Neuron (in vitro differentiated cells): Measurements from ENCODE around the gene MON1A.
"Not testable (repeated sequence)": the region's sequence is repeated elsewhere in the genome, so short reads cannot be mapped to it uniquely, and the experiment has no call there.

Experiments used
- H2AFZ ChIP-seq: one replicate; pipeline ENCODE4 v1.6.1; 2013; ENCODE audit warnings: low read depth, mild to moderate bottlenecking, inconsistent platforms, low read length, moderate library complexity
- H3K27me3 ChIP-seq: one replicate; pipeline ENCODE4 v1.6.1; 2013; ENCODE audit warnings: low read length; ENCODE audit not compliant: insufficient read depth
- H3K36me3 ChIP-seq: one replicate; pipeline ENCODE4 v1.6.1; 2013; ENCODE audit warnings: low read length; ENCODE audit not compliant: insufficient read depth
- H3K4me1 ChIP-seq: one replicate; pipeline ENCODE4 v1.6.1; 2013; ENCODE audit warnings: low read length; ENCODE audit not compliant: insufficient read depth
- H3K4me3 ChIP-seq: 2 replicates; pipeline ENCODE4 v1.5.1; 2013; ENCODE audit warnings: mild to moderate bottlenecking, low read length, moderate library complexity
- H3K9me3 ChIP-seq: one replicate; pipeline ENCODE4 v1.6.1; 2013; ENCODE audit warnings: low read length

MON1A gene

GRCh38 chr3:49911124-49911420 is 18.5 kb downstream of the MON1A start:
- Histone ChIP-seq H2AFZ (no peak overlapping the region), H3K4me3 (no peak overlapping the region), H3K36me3 (peaks cover 6% of the 10 kb centered on the region), H3K9me3 (no peaks in the 10 kb centered on the region), H3K4me1 (no peaks in the 10 kb centered on the region), H3K27me3 (no peaks in the 10 kb centered on the region)

DNA sequence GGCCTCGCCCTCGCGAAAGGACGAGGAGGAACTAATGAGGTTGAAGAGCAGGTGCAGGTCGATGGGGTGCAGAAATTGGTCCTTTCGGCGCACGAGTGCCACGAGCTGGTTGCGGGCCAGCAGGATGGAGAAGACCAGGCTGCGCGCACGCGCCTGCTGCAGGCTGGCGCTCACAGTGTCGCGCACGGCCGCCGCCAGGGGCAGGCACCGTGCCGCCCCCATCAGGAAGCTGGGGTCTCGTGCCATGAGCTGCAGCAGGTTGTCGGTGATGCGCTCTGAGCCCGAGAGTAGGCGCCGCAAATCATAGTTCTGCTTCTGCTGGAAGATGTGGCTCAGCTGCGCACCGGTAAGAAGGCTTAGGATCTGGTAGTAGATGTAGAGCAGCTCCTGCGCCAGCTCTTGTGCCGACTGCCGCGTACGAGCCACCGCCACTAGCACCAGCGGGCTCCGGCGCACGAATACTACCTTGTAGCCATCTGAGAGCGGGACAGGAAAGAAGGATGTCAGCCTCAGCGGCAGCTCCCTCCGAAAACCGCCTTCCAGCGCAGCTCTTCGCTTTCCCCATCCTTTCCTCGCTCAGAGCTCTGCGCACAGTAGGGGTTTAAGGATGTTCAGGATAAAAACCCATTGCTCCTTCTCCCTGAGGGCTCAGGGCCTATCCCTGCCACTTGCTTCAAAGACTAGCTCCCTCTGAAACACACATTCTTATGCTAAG is 19.0 kb downstream of the MON1A start:
- Histone ChIP-seq H3K36me3 (peaks cover 6% of the 10 kb centered on the region), H3K4me3 (no peak overlapping the region), H2AFZ (no peak overlapping the region), H3K27me3 (no peaks in the 10 kb centered on the region), H3K4me1 (no peaks in the 10 kb centered on the region), H3K9me3 (no peaks in the 10 kb centered on the region)

DNA sequence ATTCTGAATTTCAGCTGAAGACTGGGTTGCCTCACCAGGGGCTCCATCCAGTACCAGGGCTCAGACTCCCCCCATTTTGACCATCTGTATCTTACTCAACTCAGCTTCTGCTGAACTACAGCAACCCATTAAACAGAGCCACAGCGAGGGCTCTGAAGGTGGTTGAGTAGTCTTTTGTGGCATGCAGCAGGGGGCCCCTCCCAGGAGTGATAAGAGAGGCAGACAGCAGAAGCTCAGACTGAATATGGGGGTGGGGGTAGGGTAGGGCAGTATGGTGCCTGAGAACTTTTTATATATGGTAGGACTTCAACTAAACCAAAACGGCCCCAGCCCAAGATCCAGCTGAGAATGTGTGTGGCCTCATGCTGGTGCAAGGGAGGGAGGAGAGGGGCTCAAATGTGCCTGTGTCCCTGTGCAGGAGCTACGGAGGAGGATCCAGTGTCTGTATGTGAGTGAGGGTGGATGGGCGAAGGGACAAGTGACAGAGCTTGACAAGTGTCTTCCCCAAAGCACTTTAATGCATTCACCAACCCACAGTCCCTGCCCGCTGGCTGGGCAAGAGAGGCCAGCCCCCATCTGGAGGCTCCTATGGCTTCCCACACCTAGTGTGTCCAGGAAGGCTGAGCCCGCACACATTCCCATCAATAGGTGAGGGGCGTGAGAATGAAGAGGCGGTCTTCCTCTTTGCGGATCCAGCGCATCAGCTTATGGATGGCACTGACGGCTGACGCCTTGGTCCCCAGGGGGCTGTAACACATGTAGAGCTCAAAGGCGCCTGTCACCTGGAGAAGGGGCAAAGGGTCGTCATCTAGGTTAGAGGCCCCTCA is 21.0 kb downstream of the MON1A start:
- H3K4me3 ChIP-seq = no peak overlapping the region
- H3K27me3 ChIP-seq = no peaks in the 10 kb centered on the region
- H2AFZ ChIP-seq = no peak overlapping the region
- H3K4me1 ChIP-seq = no peaks in the 10 kb centered on the region
- no peaks in the 10 kb centered on the region for H3K9me3 ChIP-seq
- H3K36me3 ChIP-seq = peaks cover 6% of the 10 kb centered on the region

DNA sequence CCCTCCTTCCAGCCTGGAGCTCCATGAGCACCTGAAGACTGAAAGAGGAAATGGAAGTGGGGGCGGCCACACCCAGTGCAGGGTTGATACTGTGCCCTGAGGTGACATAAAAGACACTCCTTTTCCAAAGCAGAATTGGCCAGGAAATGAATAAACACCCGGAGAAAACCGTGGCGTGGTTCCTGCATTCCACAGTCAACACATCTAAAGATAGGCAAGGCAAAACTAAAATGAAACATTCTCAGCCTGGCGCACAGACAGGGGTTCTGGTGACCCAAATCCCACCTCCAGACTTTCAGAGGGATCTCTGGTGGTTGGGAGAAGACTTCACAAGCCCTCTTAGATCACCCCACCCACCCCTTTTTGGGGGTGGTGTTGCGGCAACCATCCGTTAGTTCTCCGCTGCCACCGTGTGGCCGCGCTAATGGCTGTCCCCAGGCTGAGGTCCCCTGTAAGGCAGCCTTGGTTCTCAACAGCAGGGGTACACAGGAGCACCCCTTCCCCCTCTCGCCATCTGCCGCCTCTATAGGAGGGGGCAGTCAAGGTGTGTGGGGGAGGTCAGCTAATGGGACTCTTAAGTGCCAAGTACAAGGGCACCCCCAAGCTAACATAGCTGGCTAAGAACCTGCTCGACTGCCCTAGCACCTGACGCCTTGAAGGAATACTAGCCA is 23.4 kb downstream of the MON1A start:
- no peak overlapping the region for H2AFZ ChIP-seq
- H3K36me3 ChIP-seq = peaks cover 6% of the 10 kb centered on the region
- no peaks in the 10 kb centered on the region for H3K9me3 ChIP-seq
- no peaks in the 10 kb centered on the region for H3K4me1 ChIP-seq
- H3K27me3 ChIP-seq = no peaks in the 10 kb centered on the region
- H3K4me3 ChIP-seq = no peak overlapping the region

DNA sequence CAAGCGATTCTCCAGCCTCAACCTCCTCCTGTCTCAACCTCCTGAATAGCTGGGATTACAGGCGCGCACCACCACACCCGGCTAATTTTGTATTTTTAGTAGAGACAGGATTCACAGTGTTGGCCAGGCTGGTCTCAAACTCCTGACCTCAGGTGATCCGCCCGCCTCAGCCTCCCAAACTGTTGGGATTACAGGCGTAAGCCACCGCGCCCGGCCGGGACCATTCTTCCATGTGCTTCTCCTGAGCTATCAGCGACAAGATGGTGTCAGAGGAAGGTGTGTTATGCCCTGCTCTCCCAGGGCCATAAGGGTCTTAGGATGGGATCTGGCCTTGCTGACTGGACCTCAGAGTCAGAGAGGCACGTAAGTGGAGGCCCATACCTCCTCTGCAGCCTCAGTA is 25.2 kb downstream of the MON1A start:
- not testable (repeated sequence) for H3K9me3 ChIP-seq, H3K4me3 ChIP-seq, H3K4me1 ChIP-seq, H2AFZ ChIP-seq, H3K36me3 ChIP-seq, H3K27me3 ChIP-seq

GRCh38 chr3:49903451-49904424 is 25.9 kb downstream of the MON1A start, which contains the start of gene MST1R:
TSS of gene MST1R (minus strand) at chr3:49903873. CDS start at chr3:49903609, 264 bp downstream.
- H3K9me3 ChIP-seq = no peaks in the 10 kb centered on the region
- no peak within 1 kb of the TSS for H2AFZ ChIP-seq
- H3K27me3 ChIP-seq = no peaks in the 10 kb centered on the region
- H3K36me3 ChIP-seq = no peaks in the 10 kb centered on the region
- no peak within 1 kb of the TSS for H3K4me3 ChIP-seq
- no peaks in the 10 kb centered on the region for H3K4me1 ChIP-seq

DNA sequence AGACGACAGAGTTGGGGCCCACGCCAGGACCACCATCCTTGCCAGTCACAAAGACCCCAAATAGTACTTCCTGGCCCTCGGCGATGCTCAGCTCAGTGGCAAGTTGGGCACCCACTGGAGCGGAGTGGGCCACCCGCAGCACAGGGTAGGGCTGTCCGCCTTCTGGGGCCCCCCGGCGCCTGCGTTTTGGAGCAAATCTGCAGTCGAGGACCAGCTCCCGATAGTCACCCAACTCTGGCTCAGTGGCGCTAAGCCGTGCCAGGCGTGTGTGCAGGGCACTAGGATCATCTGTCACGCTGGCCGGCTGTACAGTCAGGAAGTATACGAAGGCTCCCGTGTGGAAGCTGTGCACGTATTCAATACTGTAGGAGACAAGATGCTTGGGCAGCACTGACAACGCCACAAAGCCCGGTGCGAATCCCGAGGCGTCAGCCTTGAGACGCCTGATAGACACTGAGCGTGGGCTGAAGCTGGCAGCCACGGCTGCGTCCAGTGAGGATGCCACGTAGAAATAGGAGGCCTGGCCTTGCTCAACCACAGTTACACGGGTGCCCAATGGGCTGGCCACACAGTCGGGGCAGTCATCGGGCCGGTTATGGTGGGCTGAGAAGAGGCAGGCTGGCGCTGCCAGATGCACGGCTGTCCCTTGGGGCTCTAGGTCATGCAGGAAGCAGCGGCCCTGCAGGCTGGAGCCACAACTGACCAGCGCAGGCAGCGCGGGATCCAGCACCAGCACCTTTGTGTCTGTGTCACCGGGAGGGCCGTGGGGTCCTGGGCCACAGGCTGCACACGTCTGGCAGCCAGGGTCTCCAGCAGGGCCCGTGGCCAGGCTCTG is 26.9 kb downstream of the MON1A start:
- Histone ChIP-seq H2AFZ (no peak overlapping the region), H3K4me1 (no peaks in the 10 kb centered on the region), H3K4me3 (no peak overlapping the region), H3K36me3 (no peaks in the 10 kb centered on the region), H3K9me3 (no peaks in the 10 kb centered on the region), H3K27me3 (no peaks in the 10 kb centered on the region)

GRCh38 chr3:49901366-49902339 is 28.0 kb downstream of the MON1A start:
- no peak overlapping the region for H3K4me3 ChIP-seq
- no peak overlapping the region for H2AFZ ChIP-seq
- no peaks in the 10 kb centered on the region for H3K36me3 ChIP-seq
- H3K27me3 ChIP-seq = no peaks in the 10 kb centered on the region
- H3K4me1 ChIP-seq = no peaks in the 10 kb centered on the region
- no peaks in the 10 kb centered on the region for H3K9me3 ChIP-seq

DNA sequence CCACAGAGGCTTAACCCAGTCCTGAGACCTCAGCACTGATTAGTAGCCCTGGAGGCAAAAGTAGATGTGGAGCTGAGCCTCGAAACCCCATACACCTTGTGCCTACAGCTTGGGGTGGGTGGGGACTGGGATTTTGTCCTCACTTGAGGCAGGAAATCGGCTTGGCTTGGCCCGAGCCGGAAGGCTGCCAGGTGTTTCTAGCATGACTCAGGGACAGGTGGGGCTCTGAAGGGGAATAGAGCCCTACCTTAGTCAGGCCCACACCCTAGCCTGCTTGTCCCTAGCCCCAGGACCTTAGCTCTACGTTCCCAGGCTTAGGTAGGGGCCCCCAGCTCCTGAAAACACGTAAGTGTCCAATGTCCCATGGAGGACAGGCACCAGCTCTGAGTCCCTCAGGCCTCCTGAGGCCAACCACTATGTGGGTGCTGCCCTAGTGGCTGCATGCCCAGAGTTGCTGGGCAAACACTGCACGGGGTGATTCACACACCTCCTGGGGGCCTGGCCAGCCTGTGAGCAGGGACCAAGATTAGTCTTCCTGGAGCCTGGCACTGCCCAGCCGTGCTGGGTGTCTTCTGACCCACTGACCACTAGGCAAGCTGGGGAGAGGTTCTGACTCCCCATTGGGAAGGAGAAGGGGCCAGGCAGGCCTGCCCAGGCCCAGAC is 29.0 kb downstream of the MON1A start:
- no peaks in the 10 kb centered on the region for H3K27me3 ChIP-seq

GRCh38 chr3:49899815-49900214 is 29.8 kb downstream of the MON1A start:
- no peaks in the 10 kb centered on the region for H3K36me3 ChIP-seq
- H3K27me3 ChIP-seq = no peaks in the 10 kb centered on the region
- no peaks in the 10 kb centered on the region for H3K4me1 ChIP-seq
- no peak overlapping the region for H3K4me3 ChIP-seq
- no peak overlapping the region for H2AFZ ChIP-seq
- H3K9me3 ChIP-seq = no peaks in the 10 kb centered on the region

More for the DNA sequence above, 29.0 kb downstream of the MON1A start:
- Histone ChIP-seq H3K36me3 (no peaks in the 10 kb centered on the region), H3K4me3 (no peak overlapping the region), H2AFZ (no peak overlapping the region), H3K9me3 (no peaks in the 10 kb centered on the region), H3K4me1 (no peaks in the 10 kb centered on the region)

- Histone ChIP-seq H3K4me1 (no peaks in the 10 kb centered on the region), H3K4me3 (no peak overlapping the region), H3K9me3 (no peaks in the 10 kb centered on the region), H3K27me3 (no peaks in the 10 kb centered on the region), H3K36me3 (no peaks in the 10 kb centered on the region), H2AFZ (no peak overlapping the region)
Observed at GRCh38 chr3:49898991-49899390, 30.6 kb downstream of the MON1A start.
